Measurements from ENCODE around the gene UNC119.
"Not testable (repeated sequence)": the region's sequence is repeated elsewhere in the genome, so short reads cannot be mapped to it uniquely, and the experiment has no call there.

Gene UNC119

GRCh38 chr17:28527859-28528258 is 24.6 kb downstream of the UNC119 start:
- DNase-seq (ENCODE audit: low read depth), result peak; percentile 87
- H3K4me3 ChIP-seq (ENCODE audit: low read length), result no peak overlapping the region
- no peak for TF ChIP-seq CTCF (IDR thresholded peaks at IDR 0.05; ENCODE audit: insufficient read depth, low read depth, low read length, missing control alignments)

GRCh38 chr17:28527181-28527681 is 25.2 kb downstream of the UNC119 start:
- no peak for DNase-seq (ENCODE audit: low read depth)
- H3K4me3 ChIP-seq (ENCODE audit: low read length), result no peak overlapping the region
- no peak for TF ChIP-seq CTCF (IDR thresholded peaks at IDR 0.05; ENCODE audit: insufficient read depth, low read depth, low read length, missing control alignments)

- no peak for TF ChIP-seq CTCF (IDR thresholded peaks at IDR 0.05; ENCODE audit: insufficient read depth, low read depth, low read length, missing control alignments)
- no peak overlapping the region for H3K4me3 ChIP-seq (ENCODE audit: low read length)
- no peak for DNase-seq (ENCODE audit: low read depth)
These were observed 26.0 kb downstream of the UNC119 start for GRCh38 chr17:28526381-28526780.

- no peak for TF ChIP-seq CTCF (IDR thresholded peaks at IDR 0.05; ENCODE audit: insufficient read depth, low read depth, low read length, missing control alignments)
- DNase-seq (ENCODE audit: low read depth), result peak; percentile 81
- H3K4me3 ChIP-seq (ENCODE audit: low read length), result peak overlapping the region; percentile 38
These were observed 27.7 kb downstream of the UNC119 start for GRCh38 chr17:28524476-28525424.

- no peak for DNase-seq (ENCODE audit: low read depth)
- H3K4me3 ChIP-seq (ENCODE audit: low read length), result no peak overlapping the region
- TF ChIP-seq CTCF (IDR thresholded peaks at IDR 0.05; ENCODE audit: insufficient read depth, low read depth, low read length, missing control alignments), result no peak
These were observed 28.5 kb downstream of the UNC119 start for GRCh38 chr17:28523876-28524275.

- H3K4me3 ChIP-seq (ENCODE audit: low read length), result no peak overlapping the region
- no peak for DNase-seq (ENCODE audit: low read depth)
- TF ChIP-seq CTCF (IDR thresholded peaks at IDR 0.05; ENCODE audit: insufficient read depth, low read depth, low read length, missing control alignments), result no peak
These were observed 29.2 kb downstream of the UNC119 start for GRCh38 chr17:28523186-28523585.

- DNase-seq (ENCODE audit: low read depth); H3K4me3 ChIP-seq (ENCODE audit: low read length): not testable (repeated sequence)
These were observed 30.1 kb downstream of the UNC119 start for GRCh38 chr17:28522281-28522680.
